LNCaP clone FGC (cell line): ENCODE results near the gene CNRIP1.
"Not testable (repeated sequence)": the region's sequence is repeated elsewhere in the genome, so short reads cannot be mapped to it uniquely, and the experiment has no call there.

Experiments
- DNase-seq: peaks from one replicate; pipeline ENCODE4 v3.0.0-alpha.2; 2011; ENCODE audit warnings: low read depth
- H3K4me3 ChIP-seq: 2 replicates; pipeline ENCODE4 v1.5.1; 2011; ENCODE audit warnings: mild to moderate bottlenecking, low read depth, low read length, control low read depth
- CTCF ChIP-seq: IDR thresholded peaks from 2 replicates; pipeline ENCODE4 v1.5.1; 2012; ENCODE audit warnings: mild to moderate bottlenecking; ENCODE audit not compliant: control insufficient read depth, insufficient read depth; ENCODE audit errors: extremely low read depth

Gene CNRIP1

GRCh38 chr2:68352651-68353391 lies 33.1 kb upstream of the CNRIP1 start:
- no peak overlapping the region for H3K4me3 ChIP-seq
- no peak for DNase-seq
- TF ChIP-seq CTCF, result no peak

DNA sequence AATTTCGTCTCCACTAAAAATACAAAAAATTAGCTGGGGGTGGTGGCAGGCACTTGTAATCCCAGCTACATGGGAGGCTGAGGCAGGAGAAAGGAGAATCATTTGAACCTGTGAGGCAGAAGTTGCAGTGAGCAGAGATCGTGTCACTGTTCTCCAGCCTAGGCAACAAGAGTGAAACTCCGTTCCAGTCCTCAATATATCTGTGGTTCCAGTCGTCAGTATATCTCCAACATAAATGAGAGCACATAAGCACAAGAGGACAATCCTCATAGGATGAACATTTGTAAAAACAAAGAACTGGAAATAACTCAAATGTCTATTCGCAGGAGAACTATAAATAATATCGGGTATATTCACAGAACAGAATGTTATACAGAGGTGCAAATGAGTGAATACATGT lies 32.2 kb upstream of the CNRIP1 start:
- DNase-seq, result no peak

GRCh38 chr2:68349091-68349490 lies 29.3 kb upstream of the CNRIP1 start:
- H3K4me3 ChIP-seq, DNase-seq: not testable (repeated sequence)

More for the DNA sequence above, 32.2 kb upstream of the CNRIP1 start:
- no peak for TF ChIP-seq CTCF
- H3K4me3 ChIP-seq, result no peak overlapping the region

DNA sequence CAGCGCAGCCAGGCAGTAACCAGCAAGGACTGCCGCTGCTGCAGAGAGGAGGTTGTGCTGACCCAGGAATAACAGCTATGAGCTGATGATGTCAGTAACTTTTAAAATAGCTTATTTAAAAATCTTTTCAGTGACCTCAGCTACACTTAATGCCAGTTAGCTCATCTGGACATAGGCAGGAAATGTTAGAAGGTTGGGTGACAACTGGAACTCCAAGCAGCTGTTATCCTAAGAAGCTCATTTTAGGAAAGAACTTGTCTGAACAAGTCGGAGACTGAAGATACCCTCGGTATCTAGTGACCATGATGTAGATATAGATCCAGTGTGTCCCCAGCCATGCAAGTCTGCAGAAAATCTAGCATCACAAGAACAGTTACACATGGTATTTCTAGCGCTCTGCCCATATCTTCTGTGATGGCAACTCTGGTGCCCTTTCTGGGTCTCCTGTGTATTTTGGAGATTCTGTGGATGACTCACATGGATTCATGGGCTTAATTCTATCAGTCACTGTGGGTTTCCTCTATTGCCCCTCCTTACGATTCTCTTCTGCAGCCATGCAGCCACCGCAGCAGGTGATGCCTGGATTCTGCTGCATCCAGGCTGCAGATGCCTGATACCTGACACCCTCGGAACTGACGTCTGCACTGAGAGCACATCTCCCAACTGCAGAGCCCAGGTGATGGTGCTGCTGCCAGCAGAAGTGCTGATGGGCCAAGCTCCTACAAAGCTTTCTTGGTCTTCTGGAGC lies 25.6 kb upstream of the CNRIP1 start:
- no peak for TF ChIP-seq CTCF
- no peak for DNase-seq
- H3K4me3 ChIP-seq, result no peak overlapping the region

- TF ChIP-seq CTCF, result no peak
- DNase-seq, result no peak
- H3K4me3 ChIP-seq, result no peak overlapping the region
These were observed 24.3 kb upstream of the CNRIP1 start for GRCh38 chr2:68344031-68344430.

- no peak for TF ChIP-seq CTCF
- no peak overlapping the region for H3K4me3 ChIP-seq
- no peak for DNase-seq
These were observed 22.7 kb upstream of the CNRIP1 start for GRCh38 chr2:68342470-68342869.

- no peak overlapping the region for H3K4me3 ChIP-seq
- no peak for DNase-seq
- no peak for TF ChIP-seq CTCF
These were observed 21.8 kb upstream of the CNRIP1 start for GRCh38 chr2:68341583-68341982.
